Nephron progenitor cell (in vitro differentiated cells): ENCODE data around the gene PTPRQ.

ENCODE experiments used
- DNase-seq: peaks from one replicate; pipeline ENCODE4 v3.0.0; 2021
- H3K27ac Mint-ChIP-seq: 2 replicates; pipeline ENCODE4 v1.8.0; 2021; ENCODE audit warnings: mild to moderate bottlenecking, moderate library complexity, mixed read lengths
- H3K27me3 Mint-ChIP-seq: 2 replicates; pipeline ENCODE4 v1.8.0; 2021; ENCODE audit warnings: mild to moderate bottlenecking, low read depth, mixed read lengths; ENCODE audit not compliant: poor library complexity
- H3K36me3 Mint-ChIP-seq: 2 replicates; pipeline ENCODE4 v1.8.0; 2021; ENCODE audit warnings: low read depth, mixed read lengths
- H3K4me1 Mint-ChIP-seq: 2 replicates; pipeline ENCODE4 v1.8.0; 2021; ENCODE audit warnings: mixed read lengths
- H3K4me3 Mint-ChIP-seq: 2 replicates; pipeline ENCODE4 v1.8.0; 2021; ENCODE audit warnings: mild to moderate bottlenecking, moderate library complexity, mixed read lengths
- H3K9me3 Mint-ChIP-seq: 2 replicates; pipeline ENCODE4 v1.8.0; 2021; ENCODE audit warnings: mild to moderate bottlenecking, moderate library complexity, mixed read lengths
- TF ChIP-seq, protein P1 (sequence below): fragments of 200-600 bp; sonication (generic); IDR thresholded peaks from 2 replicates; pipeline ENCODE4 v1.5.0; 2021; ENCODE audit warnings: antibody characterized with exemption

Gene PTPRQ

DNA sequence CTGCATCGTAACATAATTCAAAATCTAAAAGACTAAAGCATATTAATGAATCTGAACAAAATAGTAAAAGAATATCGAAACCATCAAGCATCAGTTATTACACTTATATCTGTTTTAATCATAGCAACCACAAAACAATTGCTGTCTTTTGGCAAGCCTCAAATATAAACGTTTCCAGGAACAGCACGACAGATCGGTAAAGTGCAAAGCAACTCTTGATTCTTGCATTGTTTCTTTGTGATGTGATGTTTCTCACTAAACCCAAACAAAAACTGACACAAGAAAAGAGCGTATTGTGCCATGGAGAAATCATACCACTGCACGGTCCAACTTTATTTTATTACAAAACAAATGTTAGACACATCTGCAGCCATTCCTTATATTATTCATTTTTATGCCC is 254.2 kb downstream of the PTPRQ start:
- H3K27me3 Mint-ChIP-seq = peaks cover 4% of the 10 kb centered on the region
- H3K4me3 Mint-ChIP-seq = no peak overlapping the region
- DNase-seq = no peak
- H3K4me1 Mint-ChIP-seq = peaks cover 10% of the 10 kb centered on the region
- TF ChIP-seq, protein P1, sequence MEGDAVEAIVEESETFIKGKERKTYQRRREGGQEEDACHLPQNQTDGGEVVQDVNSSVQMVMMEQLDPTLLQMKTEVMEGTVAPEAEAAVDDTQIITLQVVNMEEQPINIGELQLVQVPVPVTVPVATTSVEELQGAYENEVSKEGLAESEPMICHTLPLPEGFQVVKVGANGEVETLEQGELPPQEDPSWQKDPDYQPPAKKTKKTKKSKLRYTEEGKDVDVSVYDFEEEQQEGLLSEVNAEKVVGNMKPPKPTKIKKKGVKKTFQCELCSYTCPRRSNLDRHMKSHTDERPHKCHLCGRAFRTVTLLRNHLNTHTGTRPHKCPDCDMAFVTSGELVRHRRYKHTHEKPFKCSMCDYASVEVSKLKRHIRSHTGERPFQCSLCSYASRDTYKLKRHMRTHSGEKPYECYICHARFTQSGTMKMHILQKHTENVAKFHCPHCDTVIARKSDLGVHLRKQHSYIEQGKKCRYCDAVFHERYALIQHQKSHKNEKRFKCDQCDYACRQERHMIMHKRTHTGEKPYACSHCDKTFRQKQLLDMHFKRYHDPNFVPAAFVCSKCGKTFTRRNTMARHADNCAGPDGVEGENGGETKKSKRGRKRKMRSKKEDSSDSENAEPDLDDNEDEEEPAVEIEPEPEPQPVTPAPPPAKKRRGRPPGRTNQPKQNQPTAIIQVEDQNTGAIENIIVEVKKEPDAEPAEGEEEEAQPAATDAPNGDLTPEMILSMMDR = no peak
- no peaks in the 10 kb centered on the region for H3K36me3 Mint-ChIP-seq
- no peak overlapping the region for H3K27ac Mint-ChIP-seq
- no peaks in the 10 kb centered on the region for H3K9me3 Mint-ChIP-seq

DNA sequence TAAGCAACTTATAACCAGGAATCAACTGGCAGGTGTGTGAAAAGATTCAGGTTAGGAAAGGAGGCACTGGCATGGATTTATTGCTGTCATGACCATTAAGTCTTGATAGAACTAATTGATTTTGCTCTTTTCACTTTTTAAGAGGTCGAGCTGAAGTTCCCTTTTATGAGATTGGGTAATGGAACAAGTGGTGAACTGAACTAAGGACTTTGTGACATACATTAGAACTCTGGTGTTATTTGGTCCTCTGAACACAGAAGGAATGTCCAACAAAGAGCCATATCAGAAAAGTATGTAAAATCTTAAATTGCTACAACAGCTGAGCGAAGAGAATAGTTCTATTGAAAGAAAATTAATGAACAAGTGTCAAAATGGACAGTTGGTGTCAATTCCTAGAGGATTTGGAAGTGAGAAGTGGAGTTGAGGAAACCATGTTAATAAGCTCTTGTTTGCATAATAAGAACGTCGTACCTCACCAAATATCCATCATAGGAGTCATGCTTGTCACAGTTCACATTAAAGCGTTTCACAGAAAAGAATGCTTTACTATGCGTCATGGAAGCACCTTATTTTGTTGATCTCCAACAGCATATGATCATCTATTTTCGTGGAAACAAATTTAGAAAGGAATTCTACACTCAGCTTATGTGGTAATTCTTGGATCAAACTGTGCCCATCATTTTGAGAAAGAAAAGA is 255.0 kb downstream of the PTPRQ start:
- H3K4me3 Mint-ChIP-seq = no peak overlapping the region
- H3K36me3 Mint-ChIP-seq = no peaks in the 10 kb centered on the region
- no peaks in the 10 kb centered on the region for H3K9me3 Mint-ChIP-seq
- H3K27ac Mint-ChIP-seq = no peak overlapping the region
- DNase-seq = no peak
- peaks cover 14% of the 10 kb centered on the region for H3K4me1 Mint-ChIP-seq
- TF ChIP-seq, protein P1 = no peak
- peaks cover 4% of the 10 kb centered on the region for H3K27me3 Mint-ChIP-seq

DNA sequence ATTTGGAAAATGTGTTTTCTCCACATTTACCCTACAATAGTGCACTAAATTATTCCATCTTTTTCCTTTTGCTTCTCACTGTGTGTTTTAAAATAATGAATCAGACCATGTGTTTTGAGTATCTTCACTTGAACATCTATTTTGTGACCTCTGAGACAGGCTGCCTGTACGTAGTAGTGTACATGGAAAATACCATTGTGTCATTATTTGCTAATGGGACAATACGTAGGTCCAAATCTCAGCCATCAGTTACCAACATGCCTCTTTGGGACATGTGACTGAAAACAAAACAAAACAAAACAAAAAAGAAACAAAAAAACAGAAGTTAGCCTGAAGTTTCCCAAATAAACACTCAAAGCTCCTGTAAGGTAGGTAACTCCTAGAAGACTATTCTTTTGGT is 256.3 kb downstream of the PTPRQ start:
- H3K4me3 Mint-ChIP-seq = no peak overlapping the region
- peaks cover 4% of the 10 kb centered on the region for H3K27me3 Mint-ChIP-seq
- no peaks in the 10 kb centered on the region for H3K9me3 Mint-ChIP-seq
- H3K4me1 Mint-ChIP-seq = peaks cover 14% of the 10 kb centered on the region
- no peak overlapping the region for H3K27ac Mint-ChIP-seq
- TF ChIP-seq, protein P1 = no peak
- no peak for DNase-seq
- no peaks in the 10 kb centered on the region for H3K36me3 Mint-ChIP-seq

DNA sequence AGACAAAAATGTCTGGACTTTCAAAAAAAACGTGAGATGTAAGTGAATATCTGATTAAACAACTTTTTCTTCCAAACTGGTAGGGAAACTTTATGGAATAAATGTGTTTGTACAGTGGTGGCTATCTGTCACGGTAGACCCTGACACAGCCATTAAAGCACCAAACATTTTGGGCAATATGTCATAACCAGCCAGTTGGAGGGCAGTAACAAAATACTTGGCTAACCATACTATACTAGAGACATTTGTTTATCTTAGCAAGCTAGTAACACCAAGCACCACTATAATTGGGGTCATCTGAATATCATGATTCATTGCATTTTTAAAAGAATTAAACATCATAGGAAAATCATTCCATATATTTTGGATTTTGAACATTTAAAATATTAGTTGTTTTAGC is 257.4 kb downstream of the PTPRQ start:
- Mint-ChIP-seq H3K4me1 (peaks cover 14% of the 10 kb centered on the region), H3K27me3 (peaks cover 13% of the 10 kb centered on the region), H3K36me3 (no peaks in the 10 kb centered on the region), H3K4me3 (no peak overlapping the region), H3K9me3 (no peaks in the 10 kb centered on the region), H3K27ac (no peak overlapping the region)
- DNase-seq = no peak
- TF ChIP-seq, protein P1 = no peak

DNA sequence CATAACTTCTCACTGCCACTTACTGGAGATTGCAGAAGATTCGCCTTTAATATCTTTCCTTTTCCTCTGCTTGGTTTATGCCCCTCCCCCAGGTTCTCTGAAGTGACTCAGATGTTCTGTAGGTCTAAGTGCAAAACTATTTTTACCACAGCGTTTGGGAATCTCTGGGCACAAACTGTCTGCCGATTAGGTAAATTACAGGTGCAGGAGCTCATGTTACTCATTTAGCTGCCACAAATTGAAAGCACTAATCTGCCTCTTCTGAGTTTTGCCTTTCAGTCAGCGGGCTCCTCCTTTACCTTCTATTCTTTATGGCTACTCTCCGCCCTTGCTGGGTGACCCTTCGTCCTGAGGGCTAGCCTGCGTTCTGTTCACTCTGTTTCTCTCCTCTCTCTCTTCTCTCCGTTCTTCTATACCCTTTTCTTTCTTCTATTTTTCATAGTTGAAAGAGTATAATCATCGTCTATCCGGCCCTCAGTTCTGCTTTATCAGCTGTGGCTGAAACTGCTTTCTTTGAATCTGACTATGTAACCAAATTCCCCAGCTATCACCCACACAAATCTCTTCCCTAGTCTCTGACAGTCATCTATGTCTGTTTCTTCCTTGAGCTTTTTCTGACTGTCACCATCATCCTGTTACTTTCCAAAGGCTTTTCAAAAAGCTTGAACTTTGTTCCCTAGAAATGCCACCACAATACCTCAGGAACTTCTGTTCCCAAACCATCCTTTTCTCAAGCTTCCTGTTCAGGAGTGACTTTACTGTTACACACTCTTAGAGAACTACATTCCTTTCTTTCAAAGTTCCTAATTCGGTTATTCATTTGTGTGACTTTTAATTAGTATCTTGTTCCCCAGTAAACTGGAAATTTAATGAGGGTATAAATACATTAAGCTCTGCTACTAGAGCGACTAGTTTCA is 259.1 kb downstream of the PTPRQ start:
- Mint-ChIP-seq H3K9me3 (no peaks in the 10 kb centered on the region), H3K4me1 (peaks cover 25% of the 10 kb centered on the region), H3K27ac (no peak overlapping the region), H3K27me3 (peaks cover 31% of the 10 kb centered on the region), H3K4me3 (no peak overlapping the region), H3K36me3 (no peaks in the 10 kb centered on the region)
- no peak for DNase-seq
- TF ChIP-seq, protein P1 = no peak
